HG03457 (cell line): ENCODE data around the gene GPR37L1.

Experiments
- ATAC-seq: cut with Tn5 transposase; IDR thresholded peaks from one replicate; pipeline ENCODE4 v1.9.1; 2021; ENCODE audit warnings: moderate number of reproducible peaks; ENCODE audit not compliant: unreplicated experiment

Gene GPR37L1, protein sequence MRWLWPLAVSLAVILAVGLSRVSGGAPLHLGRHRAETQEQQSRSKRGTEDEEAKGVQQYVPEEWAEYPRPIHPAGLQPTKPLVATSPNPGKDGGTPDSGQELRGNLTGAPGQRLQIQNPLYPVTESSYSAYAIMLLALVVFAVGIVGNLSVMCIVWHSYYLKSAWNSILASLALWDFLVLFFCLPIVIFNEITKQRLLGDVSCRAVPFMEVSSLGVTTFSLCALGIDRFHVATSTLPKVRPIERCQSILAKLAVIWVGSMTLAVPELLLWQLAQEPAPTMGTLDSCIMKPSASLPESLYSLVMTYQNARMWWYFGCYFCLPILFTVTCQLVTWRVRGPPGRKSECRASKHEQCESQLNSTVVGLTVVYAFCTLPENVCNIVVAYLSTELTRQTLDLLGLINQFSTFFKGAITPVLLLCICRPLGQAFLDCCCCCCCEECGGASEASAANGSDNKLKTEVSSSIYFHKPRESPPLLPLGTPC

GRCh38 chr1:202122639-202123335 lies at the start of gene GPR37L1:
Gene GPR37L1 (plus strand): TSS chr1:202122917. CDS start chr1:202122964, 47 bp downstream.
- no peak for ATAC-seq

DNA sequence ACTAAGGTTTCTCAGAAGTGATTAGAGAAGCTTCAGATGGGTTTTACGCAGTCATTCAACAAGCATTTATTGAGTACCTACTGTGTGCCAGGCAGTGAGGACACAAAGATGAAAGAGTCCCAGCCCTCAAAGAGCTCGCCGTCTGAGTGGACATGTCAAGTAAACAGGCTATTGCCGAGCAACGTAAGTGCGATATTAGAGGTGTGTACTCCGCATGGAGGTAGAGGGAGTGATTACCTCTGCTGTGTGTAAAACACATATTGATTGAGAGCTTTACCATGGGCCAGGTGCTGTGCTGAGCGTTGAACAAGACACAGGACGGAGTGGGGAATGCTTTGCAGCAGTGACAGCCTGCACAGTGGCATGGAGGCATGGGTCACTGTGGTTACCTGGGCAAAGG lies 49.5 kb upstream of the GPR37L1 start:
- no peak for ATAC-seq

- no peak for ATAC-seq
Observed at GRCh38 chr1:202074985-202075384, 47.7 kb upstream of the GPR37L1 start.

GRCh38 chr1:202075389-202075788 lies 47.3 kb upstream of the GPR37L1 start:
- no peak for ATAC-seq

DNA sequence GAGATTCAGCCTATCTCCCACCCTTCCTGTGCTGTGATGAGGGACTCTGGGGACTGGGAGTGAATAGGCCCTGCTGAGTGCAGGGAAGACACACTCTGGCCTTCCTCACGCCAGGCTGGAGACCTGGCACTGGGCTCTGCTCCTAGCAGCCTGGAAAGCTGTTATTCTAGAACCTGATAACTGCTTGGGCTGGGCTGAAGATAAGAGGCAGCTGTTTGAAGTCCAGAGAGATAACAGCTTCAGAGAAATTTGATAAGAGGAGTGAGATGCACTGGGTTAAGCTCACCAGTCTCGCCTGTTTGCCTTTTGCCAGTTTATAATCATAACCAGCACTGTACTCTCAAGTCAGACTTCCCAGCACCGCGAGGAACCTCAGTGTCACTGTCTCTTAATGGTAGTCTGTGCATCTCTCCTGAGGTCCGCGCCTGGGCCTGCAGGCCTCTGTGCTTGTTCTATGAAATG lies 46.6 kb upstream of the GPR37L1 start:
- no peak for ATAC-seq

GRCh38 chr1:202078241-202078640 lies 44.5 kb upstream of the GPR37L1 start:
- no peak for ATAC-seq

DNA sequence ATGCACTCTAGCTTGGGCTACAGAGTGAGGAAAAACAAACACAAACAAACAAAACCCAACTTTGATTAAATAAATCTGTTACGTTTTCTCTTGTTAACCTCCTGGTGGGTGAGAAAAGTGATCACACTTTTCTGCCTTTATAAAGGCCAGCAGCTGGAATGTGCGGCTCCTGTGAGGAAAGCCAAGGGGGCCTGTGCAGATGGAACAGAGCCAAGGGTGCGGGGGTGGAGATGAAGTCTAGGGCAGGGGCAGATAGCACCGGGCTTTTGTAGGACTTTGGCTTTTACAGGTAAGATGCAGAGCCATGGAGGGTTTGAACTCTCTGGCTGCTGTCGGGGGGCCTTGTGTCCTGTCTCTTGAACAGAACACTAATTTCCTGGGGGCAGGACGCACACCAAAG lies 40.7 kb upstream of the GPR37L1 start:
- ATAC-seq = no peak

GRCh38 chr1:202084791-202085681 lies 37.7 kb upstream of the GPR37L1 start:
- ATAC-seq = no peak

DNA sequence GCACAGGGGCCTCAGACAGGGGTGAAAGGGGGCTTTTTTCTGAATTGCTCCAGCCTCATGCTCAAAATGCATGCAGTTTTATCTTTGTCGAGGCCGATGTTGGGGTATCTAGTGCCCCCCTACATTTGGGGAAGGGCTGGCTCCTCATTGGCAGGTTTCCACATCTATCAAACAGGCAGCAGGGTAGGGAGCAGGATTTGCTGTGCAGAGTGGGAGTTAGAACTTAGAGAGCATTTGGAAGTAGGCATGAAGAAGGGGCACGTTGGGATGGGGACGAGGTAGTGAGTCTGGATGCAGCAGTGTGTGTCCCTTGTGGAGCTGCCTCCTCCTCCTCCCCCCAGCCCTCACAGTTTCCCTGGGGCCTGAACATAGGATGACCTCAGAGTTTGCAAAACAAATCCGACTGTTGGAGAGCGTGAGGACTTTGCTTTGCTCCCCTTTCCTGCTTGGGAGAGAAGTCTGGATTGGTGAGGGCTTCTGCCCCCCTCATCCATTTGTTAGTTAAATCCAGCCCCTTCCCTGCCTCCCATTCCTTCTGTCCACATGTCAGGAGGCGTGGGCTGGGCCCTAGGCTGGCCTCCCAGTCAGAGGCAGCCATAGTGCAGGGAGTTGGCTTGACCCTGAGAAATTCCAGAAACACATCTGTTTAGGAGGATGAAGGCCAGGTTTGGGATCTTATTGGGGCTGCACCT lies 36.9 kb upstream of the GPR37L1 start:
- ATAC-seq = no peak

DNA sequence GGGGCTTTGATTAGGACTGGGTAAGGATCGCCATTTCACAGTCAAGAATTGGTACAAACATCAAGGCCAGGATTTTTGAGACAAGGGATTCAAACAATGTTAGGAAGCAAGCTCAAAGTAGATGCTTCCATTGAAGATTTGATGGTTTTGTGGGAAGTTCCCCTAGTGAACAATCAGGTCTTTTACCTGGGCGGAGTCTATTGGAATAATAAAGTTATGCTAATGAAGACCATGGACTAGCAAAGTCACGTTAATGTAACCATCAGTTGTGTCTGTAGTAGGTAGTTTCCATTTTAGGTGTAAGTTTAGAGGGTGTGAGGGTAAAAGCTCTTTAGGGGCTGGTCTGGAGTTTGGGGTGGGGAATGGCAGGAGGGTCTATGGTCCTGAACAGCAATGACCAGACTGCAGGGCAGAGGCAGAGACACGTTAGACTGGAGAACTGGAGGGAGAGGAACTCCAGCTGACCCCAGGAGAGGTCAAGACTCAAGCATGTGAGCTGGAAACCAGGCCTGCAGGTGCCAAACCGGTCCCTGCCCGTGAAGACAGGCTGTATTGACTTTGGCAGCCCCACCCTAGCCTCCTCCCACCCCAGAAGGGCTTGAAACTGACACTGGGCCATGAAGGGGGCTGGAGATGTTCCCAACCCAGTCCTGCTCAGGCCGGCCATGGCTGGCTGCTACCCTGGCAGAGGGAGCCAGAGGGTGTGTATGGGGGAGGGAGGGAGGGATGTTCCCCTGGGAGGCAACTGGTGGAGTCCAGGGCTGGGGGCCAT lies 36.0 kb upstream of the GPR37L1 start:
- ATAC-seq = no peak

DNA sequence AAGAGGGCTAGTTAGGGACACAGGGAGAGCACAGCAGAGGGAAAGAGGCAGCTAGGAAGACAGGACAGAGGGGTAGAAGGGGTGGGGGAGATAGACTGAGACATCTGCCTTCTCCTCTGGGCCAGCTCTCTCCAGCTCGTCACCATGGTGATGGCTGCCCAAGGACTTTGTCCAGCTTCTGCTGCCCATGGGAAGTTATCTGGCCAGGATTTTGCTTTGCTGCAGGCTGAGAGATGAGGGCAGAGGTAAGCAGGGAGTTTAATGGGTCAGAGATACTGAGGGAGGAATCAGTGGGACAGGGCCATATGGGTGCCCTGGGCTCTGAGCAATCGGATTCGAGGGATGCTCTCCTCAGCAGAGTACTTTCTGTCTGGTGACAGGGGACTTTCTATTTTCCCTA lies 34.5 kb upstream of the GPR37L1 start:
- ATAC-seq = no peak

DNA sequence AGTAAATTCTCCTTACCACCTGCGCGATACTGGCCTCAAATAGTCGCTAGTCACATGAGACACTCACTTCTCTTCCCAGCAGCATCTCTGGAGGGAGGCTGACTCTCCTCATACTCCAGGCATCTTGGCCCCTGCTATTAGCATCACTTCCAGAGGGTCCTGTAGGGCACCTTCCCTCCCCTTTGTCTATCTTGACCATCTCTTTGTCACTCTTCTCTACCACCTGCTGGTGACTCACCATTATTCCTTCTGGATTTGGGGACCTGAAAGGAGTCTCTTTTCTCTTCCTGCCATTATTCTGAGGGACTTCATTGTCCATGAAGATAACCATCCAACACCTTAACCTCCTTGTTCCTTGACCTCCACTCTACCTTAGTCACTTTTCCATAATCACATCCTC lies 31.7 kb upstream of the GPR37L1 start:
- no peak for ATAC-seq

GRCh38 chr1:202093858-202094257 lies 28.9 kb upstream of the GPR37L1 start:
- no peak for ATAC-seq

GRCh38 chr1:202101184-202101583 lies 21.5 kb upstream of the GPR37L1 start:
- no peak for ATAC-seq

- ATAC-seq = no peak
Observed at GRCh38 chr1:202104073-202104472, 18.6 kb upstream of the GPR37L1 start.

GRCh38 chr1:202105571-202106339 lies 17.0 kb upstream of the GPR37L1 start:
- ATAC-seq = no peak

DNA sequence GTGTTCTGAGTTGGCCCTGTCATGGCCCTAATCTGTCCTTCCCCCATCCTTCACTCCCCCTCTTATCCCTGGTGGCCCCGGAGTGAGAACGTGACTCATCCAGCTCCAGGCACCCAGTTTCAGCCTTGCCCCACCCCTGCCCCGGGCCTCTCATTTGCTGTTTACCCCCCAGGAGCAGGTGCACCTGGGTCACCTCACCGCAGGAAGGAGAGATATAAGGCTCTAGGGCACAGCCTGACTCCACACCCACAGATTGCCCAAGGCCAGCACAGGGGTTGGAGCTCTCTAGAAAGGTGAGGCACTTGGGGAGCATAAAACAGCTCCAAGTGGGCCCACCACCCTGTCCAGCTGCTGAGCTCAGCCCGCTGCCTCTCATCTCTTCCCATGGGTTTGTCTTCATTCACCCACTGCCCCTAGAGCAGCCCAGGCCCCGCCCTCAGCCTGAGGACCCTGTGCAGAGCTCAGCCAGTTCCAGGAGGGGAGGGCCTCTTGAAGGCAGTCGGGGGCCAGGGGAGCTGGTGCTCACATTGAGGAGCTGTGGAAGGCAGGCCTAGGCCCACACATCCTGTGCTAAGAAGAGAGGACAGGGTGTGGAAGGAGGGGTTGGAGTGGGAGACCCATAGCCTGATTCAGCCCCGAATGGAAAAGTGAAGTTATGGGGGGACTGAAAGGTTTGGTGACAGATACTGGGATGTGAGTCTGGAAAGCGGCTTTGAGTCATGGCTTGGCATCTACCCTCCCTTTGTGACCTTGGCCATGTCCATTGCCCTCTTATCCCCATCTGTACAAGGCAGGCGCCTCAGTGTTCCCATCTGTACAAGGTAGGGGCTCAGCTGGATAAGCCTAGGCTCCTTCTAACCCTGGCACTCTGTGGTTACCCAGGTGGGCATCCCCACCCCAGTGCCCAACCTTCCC lies 16.1 kb upstream of the GPR37L1 start:
- ATAC-seq = no peak

DNA sequence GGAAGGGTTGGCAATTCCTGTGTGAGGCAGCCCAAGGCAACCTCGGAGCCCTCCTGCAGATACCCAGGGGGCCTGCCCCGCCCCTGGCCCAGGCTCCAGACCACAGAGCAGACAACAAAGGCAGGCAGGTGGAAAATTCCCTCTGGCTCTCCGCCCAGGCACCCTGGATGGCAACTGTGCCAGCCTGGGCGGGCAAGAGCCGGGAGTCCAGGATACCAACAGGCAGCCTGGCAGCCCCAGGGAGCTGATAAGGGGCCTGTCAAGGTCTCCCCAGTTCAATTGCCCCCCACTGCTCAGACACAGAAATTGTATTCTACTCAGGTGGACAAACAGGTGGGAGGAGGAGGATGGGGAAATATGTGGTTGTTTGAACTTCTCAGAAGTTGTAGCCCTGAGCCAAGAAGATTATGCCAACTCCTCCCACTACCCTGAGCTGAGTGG lies 15.4 kb upstream of the GPR37L1 start:
- no peak for ATAC-seq
